HCT116 (cell line): ENCODE results near the gene ARHGEF10L. TPM values are rescaled to one million over a fixed set of nuclear protein-coding genes. Genes with fewer than 3 reads are reported as not detected.

Experiments used
- ATAC-seq: fragments of 200-7000 bp; cut with Tn5 transposase; 2 replicates; pipeline ENCODE4 v1.9.1; 2020; ENCODE audit warnings: mild to moderate bottlenecking, moderate library complexity
- BruUV-seq: library from RNA; stranded (reverse); fragments of 400-500 nt; replicated peaks from 2 replicates; lab custom pipeline; 2021; lab: Mats Ljungman, UMichigan
- CTCF ChIA-PET: fragments of 300-600 bp; sonication (Branson Sonifier 250); formaldehyde crosslinking; loops from one replicate; lab custom pipeline; 2021; ENCODE audit warnings: antibody characterized with exemption; lab: Charles Lee
- POLR2A ChIA-PET: fragments of 300-600, 350-600 bp; sonication (Branson Sonifier 250); formaldehyde crosslinking; loops from one replicate; lab custom pipeline; 2021; ENCODE audit warnings: antibody characterized with exemption; lab: Charles Lee
- RAD21 ChIA-PET, 2 experiments: fragments of 300-600 bp; sonication (Branson Sonifier 250); formaldehyde crosslinking; loops; one replicate each; lab custom pipeline; 2023; ENCODE audit warnings: low total read pairs in 2 of 2; ENCODE audit not compliant: uncharacterized antibody in 2 of 2, unreplicated experiment in 2 of 2, low non-redundant PET in 1 of 2; lab: Charles Lee
- DNase-seq: peaks from one replicate; pipeline ENCODE4 v3.0.0-alpha.2; 2010; ENCODE audit warnings: low read depth, low spot score
- H2AFZ ChIP-seq: fragments of 200-600 bp; shearing (Covaris generic), sonication (generic); 2 replicates; pipeline ENCODE4 v1.6.1; 2017; ENCODE audit warnings: low read depth, mixed run types, mixed read lengths, antibody characterized with exemption, low read length; ENCODE audit not compliant: poor library complexity, severe bottlenecking
- H3K27ac ChIP-seq: 2 replicates; pipeline ENCODE4 v1.5.1; 2012; ENCODE audit warnings: low read depth, low read length
- H3K27me3 ChIP-seq: fragments of 200-600 bp; sonication (generic); 2 replicates; pipeline ENCODE4 v1.6.1; 2016; ENCODE audit warnings: mixed run types, low read length, mixed read lengths; ENCODE audit not compliant: insufficient read depth
- H3K36me3 ChIP-seq, 2 experiments: fragments of 200-500 bp in 1 of 2; fragments of 200-600 bp in 1 of 2; sonication (Bioruptor generic) in 1 of 2; sonication (generic) in 1 of 2; 2 replicates each; pipeline versions ENCODE4 v1.5.1 to v1.6.1; 2014 to 2016; ENCODE audit warnings: low read length in 2 of 2, inconsistent platforms in 1 of 2, mixed read lengths in 1 of 2, mixed run types in 1 of 2; ENCODE audit not compliant: insufficient read depth in 2 of 2, control insufficient read depth in 1 of 2
- H3K4me1 ChIP-seq, 2 experiments: fragments of 200-600 bp in 1 of 2; sonication (generic) in 1 of 2; 2 replicates each; pipeline versions ENCODE4 v1.5.1 to v1.6.1; 2012 to 2017; ENCODE audit warnings: low read length in 2 of 2, inconsistent platforms in 1 of 2, mild to moderate bottlenecking in 1 of 2, mixed read lengths in 1 of 2, mixed run types in 1 of 2, moderate library complexity in 1 of 2; ENCODE audit not compliant: insufficient read depth in 2 of 2, control insufficient read depth in 1 of 2
- H3K4me2 ChIP-seq: fragments of 200-600 bp; sonication (generic); 2 replicates; pipeline ENCODE4 v1.6.1; 2017; ENCODE audit warnings: mixed run types, low read length, mixed read lengths
- H3K4me3 ChIP-seq, 2 experiments: fragments of 200-600 bp in 1 of 2; sonication (generic) in 1 of 2; replicated peaks in 1 of 2; 2 replicates each; pipeline ENCODE4 v1.5.1; 2011 to 2016; ENCODE audit warnings: low read length in 2 of 2, control low read depth in 1 of 2, low read depth in 1 of 2, mild to moderate bottlenecking in 1 of 2, mixed read lengths in 1 of 2, mixed run types in 1 of 2
- H3K79me2 ChIP-seq: fragments of 200-600 bp; sonication (generic); 2 replicates; pipeline ENCODE4 v1.6.1; 2017; ENCODE audit warnings: mild to moderate bottlenecking, mixed run types, low read length, moderate library complexity, mixed read lengths; ENCODE audit not compliant: insufficient read depth
- H3K9ac ChIP-seq: fragments of 200-600 bp; sonication (generic); 2 replicates; pipeline ENCODE4 v1.6.1; 2016; ENCODE audit warnings: low read length, mixed read lengths
- H3K9me2 ChIP-seq: fragments of 200-600 bp; sonication (generic), shearing (Covaris generic); 2 replicates; pipeline ENCODE4 v1.6.1; 2017; ENCODE audit warnings: mixed run types, mild to moderate bottlenecking, moderate library complexity; ENCODE audit not compliant: insufficient read depth
- H3K9me3 ChIP-seq, 2 experiments: fragments of 200-500 bp in 1 of 2; fragments of 200-600 bp in 1 of 2; sonication (Bioruptor generic) in 1 of 2; sonication (generic) in 1 of 2; 2 replicates each; pipeline ENCODE4 v1.6.1; 2014 to 2017; ENCODE audit warnings: low read length in 2 of 2, mixed read lengths in 2 of 2, inconsistent platforms in 1 of 2, low read depth in 1 of 2, mild to moderate bottlenecking in 1 of 2, mixed run types in 1 of 2, moderate library complexity in 1 of 2; ENCODE audit not compliant: control insufficient read depth in 1 of 2, insufficient read depth in 1 of 2
- H4K20me1 ChIP-seq: fragments of 200-600 bp; sonication (generic), shearing (Covaris generic); 2 replicates; pipeline ENCODE4 v1.6.1; 2017; ENCODE audit warnings: mixed run types, mild to moderate bottlenecking, moderate library complexity; ENCODE audit not compliant: insufficient read depth
- CEBPB ChIP-seq: IDR thresholded peaks from 2 replicates; pipeline ENCODE4 v1.6.1; 2012; ENCODE audit warnings: low read depth
- ELF1 ChIP-seq: IDR thresholded peaks from 2 replicates; pipeline ENCODE4 v1.6.1; 2012; ENCODE audit warnings: low read depth, borderline replicate concordance
- RAD21 ChIP-seq: IDR thresholded peaks from 2 replicates; pipeline ENCODE4 v1.6.1; 2012; ENCODE audit warnings: low read depth, mild to moderate bottlenecking
- ZBTB33 ChIP-seq: IDR thresholded peaks from 2 replicates; pipeline ENCODE4 v1.6.1; 2011; ENCODE audit warnings: mild to moderate bottlenecking, low read length, moderate library complexity; ENCODE audit not compliant: insufficient replicate concordance; ENCODE audit errors: extremely low read depth
- intact Hi-C: fragments of 100-400 bp; cut with micrococcal nuclease; formaldehyde crosslinking; loops from 2 replicates; pipeline ENCODE4 v1.10.0; 2022
- total RNA-seq: library from RNA; stranded (reverse); gene quantifications from one replicate; pipeline ENCODE4 v1.2.1, GENCODE V29; 2021; ENCODE audit not compliant: unreplicated experiment
- TF ChIP-seq, protein P1 (sequence below), 3 experiments: fragments of 200-600 bp in 1 of 3; sonication (generic) in 1 of 3; IDR thresholded peaks in 2 of 3; conservative IDR thresholded peaks in 1 of 3; 2 replicates each; pipeline ENCODE4 v1.5.1; 2012 to 2017; ENCODE audit warnings: low read depth in 2 of 3, low read length in 2 of 3, antibody characterized with exemption in 1 of 3, borderline replicate concordance in 1 of 3, control low read depth in 1 of 3, mild to moderate bottlenecking in 1 of 3, mixed read lengths in 1 of 3, mixed run types in 1 of 3, moderate library complexity in 1 of 3; ENCODE audit not compliant: insufficient read depth in 1 of 3

ARHGEF10L gene
- total RNA-seq, 1 experiment from 2014 or later: 14.7 TPM

DNA sequence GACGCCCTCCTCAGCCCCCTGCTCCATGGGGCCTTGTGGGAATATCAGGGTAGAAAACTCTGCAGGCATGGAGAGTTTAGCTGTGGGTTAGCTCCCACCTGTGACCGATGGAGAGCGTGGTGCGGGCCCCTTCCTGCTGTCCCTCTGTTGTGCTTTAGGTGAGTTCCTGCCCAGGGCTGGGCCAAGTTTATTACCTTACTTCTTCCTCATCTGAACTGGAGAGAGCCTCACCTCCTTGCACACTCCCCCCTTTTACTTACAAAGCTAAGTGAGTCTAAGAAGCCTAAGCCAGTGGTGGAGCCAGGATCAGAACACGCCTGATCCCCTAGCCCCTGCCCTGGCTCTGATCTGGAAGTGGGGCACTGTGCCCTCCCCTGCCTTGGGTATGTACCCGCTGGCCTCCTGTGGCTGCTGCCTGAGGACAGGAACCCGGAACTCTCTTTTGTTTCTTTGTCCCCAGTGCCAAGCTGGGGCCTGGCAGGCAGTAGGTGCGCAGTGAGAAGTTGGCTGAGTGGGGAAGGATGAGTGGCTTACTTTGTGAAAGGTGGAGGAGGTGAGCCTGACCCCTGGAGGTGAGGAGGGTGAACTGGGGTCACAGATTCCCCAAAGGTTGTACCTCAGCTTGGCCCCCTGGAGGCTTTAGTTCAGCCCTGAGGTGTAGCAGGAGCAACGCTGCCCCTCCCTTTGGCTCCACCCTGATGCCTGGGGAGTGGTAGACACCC lies 32.9 kb downstream of the ARHGEF10L start:
- BruUV-seq: no TSS peak
- Histone ChIP-seq H3K9ac (no peak overlapping the region), H3K4me1 (peaks cover 72 to 94% of the 10 kb centered on the region in 2 experiments), H3K9me3 (no peaks in the 10 kb centered on the region), H3K9me2 (no peaks in the 10 kb centered on the region), H3K27me3 (no peaks in the 10 kb centered on the region), H3K4me2 (no peak overlapping the region), H3K4me3 (no peak overlapping the region), H3K79me2 (peaks cover 22% of the 10 kb centered on the region; the same call in 1 of the 2 replicates), H3K36me3 (no peaks in the 10 kb centered on the region), H3K27ac (peak overlapping the region; percentile 12; the same call in 1 of the 2 replicates), H4K20me1 (no peaks in the 10 kb centered on the region), H2AFZ (no peak overlapping the region)
- DNase-seq: no peak
- TF ChIP-seq ELF1 (no peak), RAD21 (peak; percentile 63), CEBPB (no peak)
- TF ChIP-seq, protein P1, sequence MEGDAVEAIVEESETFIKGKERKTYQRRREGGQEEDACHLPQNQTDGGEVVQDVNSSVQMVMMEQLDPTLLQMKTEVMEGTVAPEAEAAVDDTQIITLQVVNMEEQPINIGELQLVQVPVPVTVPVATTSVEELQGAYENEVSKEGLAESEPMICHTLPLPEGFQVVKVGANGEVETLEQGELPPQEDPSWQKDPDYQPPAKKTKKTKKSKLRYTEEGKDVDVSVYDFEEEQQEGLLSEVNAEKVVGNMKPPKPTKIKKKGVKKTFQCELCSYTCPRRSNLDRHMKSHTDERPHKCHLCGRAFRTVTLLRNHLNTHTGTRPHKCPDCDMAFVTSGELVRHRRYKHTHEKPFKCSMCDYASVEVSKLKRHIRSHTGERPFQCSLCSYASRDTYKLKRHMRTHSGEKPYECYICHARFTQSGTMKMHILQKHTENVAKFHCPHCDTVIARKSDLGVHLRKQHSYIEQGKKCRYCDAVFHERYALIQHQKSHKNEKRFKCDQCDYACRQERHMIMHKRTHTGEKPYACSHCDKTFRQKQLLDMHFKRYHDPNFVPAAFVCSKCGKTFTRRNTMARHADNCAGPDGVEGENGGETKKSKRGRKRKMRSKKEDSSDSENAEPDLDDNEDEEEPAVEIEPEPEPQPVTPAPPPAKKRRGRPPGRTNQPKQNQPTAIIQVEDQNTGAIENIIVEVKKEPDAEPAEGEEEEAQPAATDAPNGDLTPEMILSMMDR (IDR thresholded peaks at IDR 0.05 in 2 of 3, conservative IDR thresholded peaks at IDR 0.05 in 1 of 3; ENCODE audit: borderline replicate concordance in 1 of 3, insufficient read depth in 1 of 3, low read depth in 2 of 3, low read length in 2 of 3): peak in 2 of 3 experiments; percentile 18 to 49; a peak in 4 of 6 replicates
- intact Hi-C loops: loop anchor here (1.0 kb wide), 1 partner anchor 70 kb away; no protein-coding TSS in a partner anchor
- RAD21 ChIA-PET: no interaction called here
- POLR2A ChIA-PET: interaction anchor here (0.6 kb wide), 1 partner anchor 54 kb away, joined by 6 read pairs; no protein-coding TSS in a partner anchor
- CTCF ChIA-PET: interaction anchor here (1.3 to 4.6 kb wide), 3 partner anchors 35 to 79 kb away, joined by 3 to 38 read pairs (median 10); no protein-coding TSS in a partner anchor
- no peak for ATAC-seq

DNA sequence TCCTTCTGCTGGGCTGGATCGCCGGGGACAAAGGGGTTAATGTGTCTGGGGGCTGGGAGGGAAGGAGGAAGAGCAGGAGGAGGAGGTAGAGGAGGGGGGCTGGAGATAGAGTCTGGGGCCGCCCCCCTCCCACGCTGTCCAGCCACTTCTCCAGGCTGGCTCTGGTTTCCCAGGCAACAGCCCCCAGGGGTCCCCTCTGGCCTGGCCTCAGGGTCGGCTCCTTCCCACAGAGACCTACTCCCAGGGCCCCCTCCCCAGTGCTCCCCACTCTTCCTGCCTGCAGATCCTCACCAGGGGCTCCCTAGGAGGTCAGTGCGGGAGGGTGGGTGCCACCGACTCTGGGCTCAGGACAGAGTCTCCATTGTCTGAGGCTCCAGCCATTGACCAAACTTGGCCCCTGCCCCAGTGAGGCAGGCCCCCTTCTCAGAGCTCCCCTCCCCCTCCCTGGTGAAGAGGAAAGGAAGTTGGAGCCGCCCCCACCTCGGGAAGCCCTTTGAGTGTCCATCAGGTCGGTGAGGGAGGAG lies 34.1 kb downstream of the ARHGEF10L start:
- intact Hi-C loops: no loop called here
- H3K27me3 ChIP-seq: no peaks in the 10 kb centered on the region
- no peaks in the 10 kb centered on the region for H4K20me1 ChIP-seq
- H3K4me2 ChIP-seq: no peak overlapping the region
- peaks cover 19% of the 10 kb centered on the region; the same call in 1 of the 2 replicates for H3K79me2 ChIP-seq
- BruUV-seq: no TSS peak
- no peaks in the 10 kb centered on the region for H3K36me3 ChIP-seq
- H3K4me3 ChIP-seq: no peak overlapping the region
- RAD21 ChIA-PET: interaction anchor here in 1 of 2 experiments (0.8 kb wide), 1 partner anchor 42 kb away, joined by 3 read pairs; no protein-coding TSS in a partner anchor
- H3K9me2 ChIP-seq: no peaks in the 10 kb centered on the region
- CTCF ChIA-PET: interaction anchor here (0.5 to 4.6 kb wide), 5 partner anchors 10 to 79 kb away, joined by 3 to 38 read pairs (median 7); no protein-coding TSS in a partner anchor
- peaks cover 67 to 87% of the 10 kb centered on the region in 2 experiments for H3K4me1 ChIP-seq
- H3K9ac ChIP-seq: no peak overlapping the region
- ATAC-seq (no peak), DNase-seq (no peak)
- POLR2A ChIA-PET: no interaction called here
- TF ChIP-seq ZBTB33: no peak
- TF ChIP-seq, all 23 proteins: peak for 0
- H3K9me3 ChIP-seq: no peaks in the 10 kb centered on the region
- no peak overlapping the region for H2AFZ ChIP-seq
- H3K27ac ChIP-seq: no peak overlapping the region
